ENCODE data around the gene PLPPR2.
"Not testable (repeated sequence)": the region's sequence is repeated elsewhere in the genome, so short reads cannot be mapped to it uniquely, and the experiment has no call there.

Gene PLPPR2

DNA sequence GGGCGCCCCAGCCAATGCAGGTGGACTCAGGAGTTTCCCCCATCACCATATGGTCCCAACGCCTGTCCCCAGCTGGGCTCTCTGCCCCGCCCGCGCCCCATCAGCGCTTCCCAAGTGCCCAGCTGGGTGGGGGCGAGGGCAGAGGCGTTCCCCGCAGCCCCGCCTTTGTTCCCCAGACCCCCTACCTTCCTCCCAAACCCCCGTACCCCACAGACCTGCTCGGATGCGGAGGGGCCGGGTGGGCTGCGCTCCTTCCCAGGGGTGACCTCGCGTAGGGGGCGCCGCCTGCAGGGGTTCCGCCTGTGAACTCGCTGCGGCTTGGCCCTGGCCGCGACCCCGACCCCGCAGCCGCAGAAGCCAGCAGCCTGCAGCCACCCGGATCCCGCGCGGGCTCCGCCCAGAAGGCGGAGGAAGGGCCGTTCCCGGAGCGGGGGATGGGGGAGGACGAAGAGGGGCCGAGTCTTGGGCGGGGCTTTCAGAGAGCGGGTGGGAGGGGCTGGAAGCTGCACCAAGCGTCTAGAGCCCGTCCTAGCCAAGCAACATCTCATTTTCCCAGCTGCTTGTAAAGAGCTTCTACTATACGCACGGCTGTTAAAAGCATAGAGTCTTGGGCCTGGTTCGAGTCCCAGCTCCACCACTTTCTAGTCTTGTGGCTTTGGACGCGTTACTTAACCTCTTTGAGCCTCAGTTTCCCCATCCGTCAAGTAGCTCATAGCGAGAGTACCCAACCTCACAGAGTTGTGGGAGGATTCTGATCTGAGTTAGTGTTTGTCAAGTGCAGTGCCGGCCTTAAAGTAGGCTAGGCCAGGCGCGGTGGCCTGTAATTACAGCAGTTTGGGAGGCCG lies 15.8 kb upstream of the PLPPR2 start, which contains the start of gene RAB3D:
Gene RAB3D, minus strand, starts transcription at position 404 of the 845 bp plus-strand sequence. CDS start 2,258 bp downstream, outside the sequence.
- H3K27ac ChIP-seq (replicated peaks): peak within 1 kb of the TSS; percentile 56
- peak; percentile 83 to 94 for DNase-seq (ENCODE audit: low read depth in 1 of 2, low spot score in 1 of 2)
- no peaks in the 10 kb centered on the region for H3K27me3 ChIP-seq (ENCODE audit: insufficient read depth, poor library complexity, severe bottlenecking)
- TF ChIP-seq SPI1 (IDR thresholded peaks at IDR 0.05; ENCODE audit: borderline replicate concordance, low read depth): no peak
- TF ChIP-seq, protein P1, sequence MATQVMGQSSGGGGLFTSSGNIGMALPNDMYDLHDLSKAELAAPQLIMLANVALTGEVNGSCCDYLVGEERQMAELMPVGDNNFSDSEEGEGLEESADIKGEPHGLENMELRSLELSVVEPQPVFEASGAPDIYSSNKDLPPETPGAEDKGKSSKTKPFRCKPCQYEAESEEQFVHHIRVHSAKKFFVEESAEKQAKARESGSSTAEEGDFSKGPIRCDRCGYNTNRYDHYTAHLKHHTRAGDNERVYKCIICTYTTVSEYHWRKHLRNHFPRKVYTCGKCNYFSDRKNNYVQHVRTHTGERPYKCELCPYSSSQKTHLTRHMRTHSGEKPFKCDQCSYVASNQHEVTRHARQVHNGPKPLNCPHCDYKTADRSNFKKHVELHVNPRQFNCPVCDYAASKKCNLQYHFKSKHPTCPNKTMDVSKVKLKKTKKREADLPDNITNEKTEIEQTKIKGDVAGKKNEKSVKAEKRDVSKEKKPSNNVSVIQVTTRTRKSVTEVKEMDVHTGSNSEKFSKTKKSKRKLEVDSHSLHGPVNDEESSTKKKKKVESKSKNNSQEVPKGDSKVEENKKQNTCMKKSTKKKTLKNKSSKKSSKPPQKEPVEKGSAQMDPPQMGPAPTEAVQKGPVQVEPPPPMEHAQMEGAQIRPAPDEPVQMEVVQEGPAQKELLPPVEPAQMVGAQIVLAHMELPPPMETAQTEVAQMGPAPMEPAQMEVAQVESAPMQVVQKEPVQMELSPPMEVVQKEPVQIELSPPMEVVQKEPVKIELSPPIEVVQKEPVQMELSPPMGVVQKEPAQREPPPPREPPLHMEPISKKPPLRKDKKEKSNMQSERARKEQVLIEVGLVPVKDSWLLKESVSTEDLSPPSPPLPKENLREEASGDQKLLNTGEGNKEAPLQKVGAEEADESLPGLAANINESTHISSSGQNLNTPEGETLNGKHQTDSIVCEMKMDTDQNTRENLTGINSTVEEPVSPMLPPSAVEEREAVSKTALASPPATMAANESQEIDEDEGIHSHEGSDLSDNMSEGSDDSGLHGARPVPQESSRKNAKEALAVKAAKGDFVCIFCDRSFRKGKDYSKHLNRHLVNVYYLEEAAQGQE (IDR thresholded peaks at IDR 0.05; ENCODE audit: insufficient replicate concordance, low read depth): no peak
- TF ChIP-seq, protein P2, sequence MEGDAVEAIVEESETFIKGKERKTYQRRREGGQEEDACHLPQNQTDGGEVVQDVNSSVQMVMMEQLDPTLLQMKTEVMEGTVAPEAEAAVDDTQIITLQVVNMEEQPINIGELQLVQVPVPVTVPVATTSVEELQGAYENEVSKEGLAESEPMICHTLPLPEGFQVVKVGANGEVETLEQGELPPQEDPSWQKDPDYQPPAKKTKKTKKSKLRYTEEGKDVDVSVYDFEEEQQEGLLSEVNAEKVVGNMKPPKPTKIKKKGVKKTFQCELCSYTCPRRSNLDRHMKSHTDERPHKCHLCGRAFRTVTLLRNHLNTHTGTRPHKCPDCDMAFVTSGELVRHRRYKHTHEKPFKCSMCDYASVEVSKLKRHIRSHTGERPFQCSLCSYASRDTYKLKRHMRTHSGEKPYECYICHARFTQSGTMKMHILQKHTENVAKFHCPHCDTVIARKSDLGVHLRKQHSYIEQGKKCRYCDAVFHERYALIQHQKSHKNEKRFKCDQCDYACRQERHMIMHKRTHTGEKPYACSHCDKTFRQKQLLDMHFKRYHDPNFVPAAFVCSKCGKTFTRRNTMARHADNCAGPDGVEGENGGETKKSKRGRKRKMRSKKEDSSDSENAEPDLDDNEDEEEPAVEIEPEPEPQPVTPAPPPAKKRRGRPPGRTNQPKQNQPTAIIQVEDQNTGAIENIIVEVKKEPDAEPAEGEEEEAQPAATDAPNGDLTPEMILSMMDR (IDR thresholded peaks at IDR 0.05; ENCODE audit: insufficient read depth, low read length): no peak
- TF ChIP-seq GABPA (IDR thresholded peaks at IDR 0.05; ENCODE audit: low read depth): no peak
- TF ChIP-seq POLR2AphosphoS5 (IDR thresholded peaks at IDR 0.05; ENCODE audit: low read depth): no peak
- peak within 1 kb of the TSS; percentile 80 for H3K4me3 ChIP-seq (replicated peaks; ENCODE audit: insufficient read depth, low read length)

DNA sequence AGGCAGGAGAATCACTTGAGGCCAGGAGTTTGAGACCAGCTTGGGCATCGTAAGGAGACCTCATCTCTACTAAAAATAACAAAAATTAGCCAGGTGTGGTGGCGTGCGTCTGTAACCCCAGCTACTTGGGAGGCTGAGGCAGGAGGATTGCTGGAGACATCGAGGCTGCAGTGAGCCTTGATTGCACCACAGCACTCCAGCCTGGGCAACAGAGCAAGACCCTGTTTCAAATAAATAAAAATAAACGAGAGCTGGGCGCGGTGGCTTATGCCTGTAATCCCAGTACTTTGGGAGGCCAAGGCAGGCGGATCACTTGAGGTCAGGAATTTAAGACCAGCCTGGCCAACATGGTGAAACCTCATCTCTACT lies 15.1 kb upstream of the PLPPR2 start:
- Histone ChIP-seq H3K27ac (replicated peaks) (peak overlapping the region; percentile 41), H3K4me3 (replicated peaks; ENCODE audit: insufficient read depth, low read length) (peak overlapping the region; percentile 80)
- not testable (repeated sequence) for DNase-seq (ENCODE audit: low read depth in 1 of 2, low spot score in 1 of 2); H3K27me3 ChIP-seq (ENCODE audit: insufficient read depth, poor library complexity, severe bottlenecking)

DNA sequence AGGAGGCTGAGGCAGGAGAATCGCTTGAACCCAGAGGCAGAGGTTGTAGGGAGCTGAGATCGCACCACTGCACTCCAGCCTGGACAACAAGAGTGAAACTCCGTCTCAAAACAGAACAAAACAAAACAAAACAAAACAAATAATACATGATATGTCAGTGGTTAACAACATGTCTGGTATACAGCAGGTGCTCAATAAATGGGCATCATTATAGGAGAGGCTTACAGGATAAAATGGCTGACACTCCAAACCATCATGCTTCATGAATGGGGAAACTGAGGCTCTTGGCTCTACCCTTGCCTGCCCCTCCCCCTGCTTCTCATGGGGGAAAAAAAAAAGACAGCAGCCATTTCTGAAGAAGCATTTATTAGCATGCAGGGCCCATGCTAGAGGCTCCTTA lies 12.8 kb upstream of the PLPPR2 start:
- TF ChIP-seq SPI1 (IDR thresholded peaks at IDR 0.05; ENCODE audit: borderline replicate concordance, low read depth) (no peak), POLR2AphosphoS5 (IDR thresholded peaks at IDR 0.05; ENCODE audit: low read depth) (no peak), GABPA (IDR thresholded peaks at IDR 0.05; ENCODE audit: low read depth) (no peak)
- TF ChIP-seq, protein P2 (IDR thresholded peaks at IDR 0.05; ENCODE audit: insufficient read depth, low read length): no peak
- TF ChIP-seq, protein P1 (IDR thresholded peaks at IDR 0.05; ENCODE audit: insufficient replicate concordance, low read depth): no peak
- no peak overlapping the region for H3K27ac ChIP-seq (replicated peaks)
- no peaks in the 10 kb centered on the region for H3K27me3 ChIP-seq (ENCODE audit: insufficient read depth, poor library complexity, severe bottlenecking)
- no peak for DNase-seq (ENCODE audit: low read depth in 1 of 2, low spot score in 1 of 2)
- no peak overlapping the region for H3K4me3 ChIP-seq (replicated peaks; ENCODE audit: insufficient read depth, low read length)

DNA sequence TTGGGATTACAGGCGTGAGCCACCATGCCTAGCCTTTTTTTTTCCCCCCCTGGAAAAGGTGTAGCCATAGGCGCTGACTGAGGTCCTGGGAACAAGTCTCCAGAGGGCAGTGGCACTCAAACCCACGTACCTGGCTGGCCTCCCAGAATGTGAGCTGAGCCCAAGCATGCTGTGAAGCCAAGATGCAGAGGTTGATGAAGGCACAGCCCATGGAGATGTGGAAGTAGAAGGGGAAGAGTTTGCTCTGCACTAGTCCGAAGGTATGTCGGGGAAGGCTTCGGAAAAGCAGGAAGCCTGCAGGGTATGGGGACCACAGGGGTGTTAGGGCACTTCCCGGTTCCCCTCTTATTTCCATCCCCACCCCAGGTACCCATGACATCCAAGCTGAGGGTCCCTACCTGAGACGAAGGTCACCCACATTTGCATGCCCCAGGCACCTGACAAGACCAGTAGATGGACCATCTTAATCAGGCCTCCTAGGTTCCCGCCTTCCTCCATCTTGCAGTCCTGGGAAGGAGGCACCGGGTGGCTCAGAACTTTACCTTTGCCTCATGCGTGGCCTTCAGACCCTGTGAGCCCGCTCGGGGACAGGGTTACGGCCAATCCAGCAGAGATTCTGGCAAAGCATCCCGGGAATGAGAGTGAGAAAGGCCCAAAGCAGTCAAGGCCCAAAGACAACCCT lies 10.0 kb upstream of the PLPPR2 start:
- TF ChIP-seq, protein P1 (IDR thresholded peaks at IDR 0.05; ENCODE audit: insufficient replicate concordance, low read depth): no peak
- TF ChIP-seq POLR2AphosphoS5 (IDR thresholded peaks at IDR 0.05; ENCODE audit: low read depth) (no peak), SPI1 (IDR thresholded peaks at IDR 0.05; ENCODE audit: borderline replicate concordance, low read depth) (no peak), GABPA (IDR thresholded peaks at IDR 0.05; ENCODE audit: low read depth) (no peak)
- TF ChIP-seq, protein P2 (IDR thresholded peaks at IDR 0.05; ENCODE audit: insufficient read depth, low read length): no peak
- H3K4me3 ChIP-seq (replicated peaks; ENCODE audit: insufficient read depth, low read length): peak overlapping the region; percentile 80
- H3K27me3 ChIP-seq (ENCODE audit: insufficient read depth, poor library complexity, severe bottlenecking): no peaks in the 10 kb centered on the region
- H3K27ac ChIP-seq (replicated peaks): peak overlapping the region; percentile 68
- no peak for DNase-seq (ENCODE audit: low read depth in 1 of 2, low spot score in 1 of 2)
